Stimulated activated CD4-positive, alpha-beta T cell treated with anti-CD3 and anti-CD28 coated beads, TNF-alpha, amount 100 ng/mL, for 1 hour (primary cell): Measurements from ENCODE around the gene RNF103.

Experiments used
- DNase-seq, 3 donors: peaks; one replicate each; pipeline ENCODE4 v3.0.0-alpha.2; 2020; ENCODE audit warnings: low read depth in 3 of 3, low spot score in 1 of 3

RNF103 gene

DNA sequence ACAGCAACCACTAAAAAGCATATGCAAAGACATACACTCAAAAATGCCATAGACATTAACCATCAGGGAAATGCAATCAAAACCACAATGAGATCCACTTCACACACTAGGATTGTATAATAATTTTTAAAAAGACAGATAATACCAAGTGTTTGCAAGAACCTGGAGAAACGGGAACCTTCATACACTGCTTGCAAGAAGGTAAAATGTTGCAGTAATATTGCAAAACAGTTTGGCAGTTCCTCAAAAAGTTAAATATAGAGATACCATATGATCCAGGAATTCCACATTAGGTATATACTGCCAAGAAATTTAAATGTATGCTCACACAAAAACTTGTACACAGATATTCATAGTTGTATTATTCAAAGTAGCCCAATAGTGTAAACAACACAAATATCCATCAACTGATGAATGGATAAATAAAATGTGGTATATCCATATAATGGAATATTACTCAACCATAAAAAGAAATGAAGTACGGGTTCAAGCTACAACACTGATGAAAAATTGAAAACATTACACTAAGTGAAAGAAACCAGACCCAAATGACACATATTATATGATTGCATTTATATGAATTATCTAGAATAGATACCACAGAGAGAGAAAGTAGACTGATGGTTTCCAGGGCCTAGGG lies 45.7 kb downstream of the RNF103 start:
- no peak for DNase-seq

DNA sequence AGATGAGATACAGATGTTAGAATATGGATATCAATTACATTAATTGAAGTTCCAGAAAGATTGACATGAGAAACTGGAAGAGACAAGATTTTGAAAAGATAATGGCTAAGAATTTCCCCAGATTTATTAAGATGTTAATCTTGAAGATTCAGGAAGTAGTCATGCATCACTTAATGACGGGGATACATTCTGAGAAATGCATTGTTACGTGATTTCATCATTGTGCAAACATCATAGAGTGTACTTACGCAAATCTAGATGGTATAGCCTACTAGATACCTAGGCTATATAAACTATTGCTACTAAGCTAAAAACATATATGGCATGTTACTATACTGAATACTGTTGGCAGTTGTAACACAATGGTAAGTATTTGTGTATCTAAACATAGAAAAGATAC lies 53.6 kb downstream of the RNF103 start:
- no peak for DNase-seq

DNA sequence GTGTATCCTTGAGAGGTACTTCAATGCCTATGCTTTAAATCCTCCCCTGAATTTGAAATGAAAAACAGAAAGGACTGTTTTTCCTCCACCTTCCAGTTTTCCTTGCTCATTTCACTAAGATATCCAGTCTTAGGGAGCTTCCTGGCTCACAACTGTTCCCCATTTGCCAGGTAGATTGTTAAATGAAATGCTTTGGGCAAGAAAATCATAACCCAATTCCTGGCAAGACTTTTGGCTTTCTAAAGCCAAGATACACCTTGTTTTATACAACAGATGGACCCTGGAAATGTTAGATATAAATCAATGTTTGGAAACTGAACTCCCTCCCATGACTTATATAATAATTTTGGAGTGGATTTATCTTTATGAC lies 56.9 kb downstream of the RNF103 start:
- DNase-seq: no peak

DNA sequence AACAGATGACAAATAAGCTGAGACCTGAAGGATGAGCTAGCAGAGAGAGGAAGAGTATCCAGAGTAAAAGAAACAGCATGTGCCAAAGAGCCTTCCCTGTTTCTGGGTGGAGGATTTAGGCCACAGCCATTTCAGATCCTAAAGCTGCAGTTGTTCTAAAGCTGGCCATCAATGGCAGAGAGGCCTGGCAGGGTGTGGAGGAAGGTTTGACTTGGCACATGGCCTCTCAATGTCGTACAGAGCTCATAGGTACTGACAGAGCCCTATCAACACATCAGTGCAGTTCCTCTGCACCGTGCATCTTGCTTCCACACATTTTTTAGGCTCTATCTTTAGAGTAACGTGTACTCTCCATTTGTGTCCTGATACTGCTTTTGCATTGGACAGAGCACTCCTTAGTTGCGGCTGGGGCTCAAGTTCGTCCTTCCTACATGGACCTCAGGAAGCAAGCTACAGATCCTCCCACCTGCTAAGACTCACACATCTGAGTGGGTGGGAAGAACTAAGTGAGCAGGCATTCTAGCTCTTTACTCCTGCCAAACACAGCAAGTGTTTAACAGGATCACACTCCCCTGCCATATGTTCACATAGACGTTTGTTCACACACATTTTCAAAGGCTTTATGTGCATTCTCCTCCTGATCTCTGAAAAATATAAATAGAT lies 57.4 kb downstream of the RNF103 start:
- DNase-seq: no peak

DNA sequence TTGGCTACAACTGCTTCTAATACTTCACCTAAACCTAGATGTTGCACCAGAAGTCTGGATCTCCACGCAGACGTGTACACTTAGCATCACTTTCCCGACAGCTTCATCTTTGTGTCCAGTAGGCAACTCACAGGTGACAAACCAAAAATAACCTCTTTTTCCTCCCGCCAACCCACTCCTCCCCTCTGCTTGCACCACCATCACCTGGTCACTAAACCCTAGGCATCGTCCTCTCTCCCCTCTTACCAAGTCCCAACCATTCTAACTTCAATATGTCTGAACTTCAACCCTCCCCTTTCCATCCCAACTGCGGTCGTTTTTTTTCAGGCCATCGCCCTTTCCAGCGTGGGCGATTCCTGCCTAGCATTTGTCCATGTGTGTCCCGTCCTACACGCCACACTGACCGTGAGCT lies 60.0 kb downstream of the RNF103 start:
- no peak for DNase-seq

DNA sequence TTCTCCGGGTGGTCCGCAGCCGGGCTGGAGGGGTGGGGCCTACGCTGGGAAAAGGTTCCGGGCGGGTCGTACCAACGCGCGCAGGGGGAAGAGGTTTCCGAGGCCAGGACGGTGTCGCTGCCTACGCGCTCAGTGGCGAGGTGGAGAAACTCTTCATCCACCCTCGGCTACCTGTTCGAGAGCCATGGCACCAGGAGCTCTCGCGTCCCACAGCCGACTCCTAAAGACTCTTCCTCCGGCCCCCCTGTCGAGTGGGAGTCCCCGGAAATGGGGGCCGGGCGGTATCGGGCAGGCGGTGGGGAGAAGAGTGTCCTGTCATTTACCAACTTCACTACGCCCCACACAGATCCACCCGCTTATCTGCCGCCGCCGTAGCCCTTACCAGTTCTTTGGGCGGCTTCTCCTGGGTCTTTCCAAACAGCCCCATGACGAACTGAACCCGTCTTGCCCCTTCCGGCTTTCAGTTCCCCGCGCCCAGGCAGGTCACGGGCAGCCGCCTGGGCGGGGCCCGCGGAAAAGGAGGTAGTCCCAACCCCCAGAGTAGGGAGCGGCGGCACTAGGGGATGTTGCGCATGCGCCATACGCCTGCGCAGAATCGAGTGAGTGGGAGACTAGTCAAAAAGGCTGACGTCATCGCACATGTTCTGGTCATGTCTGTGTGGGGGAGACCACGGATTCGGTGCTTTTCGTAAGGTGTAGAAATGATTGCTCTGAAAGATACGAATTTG lies 60.6 kb downstream of the RNF103 start, which contains the start of gene CHMP3:
Gene CHMP3, minus strand, starts transcription at position 522 of the 728 bp plus-strand sequence. Its CDS starts 95 bp downstream, at position 427.
- DNase-seq: peak; percentile 91 to 94 (median 94)

DNA sequence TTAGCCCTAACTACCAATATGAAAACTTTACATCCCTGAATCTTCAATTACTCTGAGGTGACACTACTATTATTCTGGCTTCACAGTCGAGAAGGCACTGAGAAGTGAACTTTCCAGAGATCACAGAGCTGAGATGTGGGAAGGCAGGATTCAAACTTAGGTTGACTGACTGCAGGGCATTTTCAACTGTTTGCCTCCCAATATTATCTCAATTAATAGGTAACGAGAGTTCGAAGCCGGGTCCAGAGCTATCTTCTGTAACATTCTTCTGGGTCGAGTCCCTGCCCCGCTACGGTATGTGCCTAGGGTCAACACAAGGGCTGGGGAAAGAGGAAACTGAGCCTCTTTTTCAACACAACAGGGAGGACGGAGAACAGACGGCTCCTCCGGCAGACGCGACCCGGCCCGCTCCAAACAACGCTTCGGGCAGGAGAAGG lies 61.2 kb downstream of the RNF103 start:
- DNase-seq: no peak

DNA sequence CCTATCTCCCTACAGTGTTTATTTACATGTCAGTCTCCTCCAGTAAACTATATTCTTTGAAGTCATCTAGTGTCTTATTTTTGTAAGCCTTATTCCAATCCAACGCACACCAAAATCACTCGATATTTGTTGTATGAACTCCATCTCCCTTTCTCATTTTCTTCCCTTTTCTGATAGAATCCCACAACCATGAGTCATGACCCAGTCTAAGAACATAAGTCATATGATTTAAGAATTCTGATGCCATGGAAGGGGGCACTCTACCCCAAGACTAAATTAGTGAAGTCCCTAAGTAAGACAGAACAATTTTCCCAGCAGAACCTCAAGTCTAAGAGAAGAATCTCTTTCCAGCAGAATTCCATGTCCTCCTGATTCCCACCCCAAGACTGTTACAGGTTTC lies 65.8 kb downstream of the RNF103 start:
- DNase-seq: no peak

DNA sequence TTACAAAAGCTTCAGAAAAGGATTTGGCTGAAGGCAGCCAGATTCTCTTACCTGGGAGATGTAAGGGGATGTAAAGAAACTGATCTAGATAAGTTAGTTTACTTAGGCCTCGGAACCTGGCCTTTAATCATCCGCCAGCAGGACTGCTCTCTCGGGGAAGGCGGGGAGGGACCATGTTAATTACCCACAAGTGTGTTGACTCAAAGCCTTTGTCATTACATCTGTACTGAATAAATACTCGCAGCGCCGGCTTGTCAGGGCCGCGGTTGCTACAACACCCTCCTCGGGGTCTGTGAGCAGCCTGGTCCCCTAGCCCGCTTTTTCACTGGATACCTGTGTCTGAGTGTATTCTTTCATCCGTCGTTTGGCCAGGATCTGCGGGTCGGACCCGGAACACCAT lies 67.2 kb downstream of the RNF103 start:
- no peak for DNase-seq
